ENCODE results near the gene OSM.

DNA sequence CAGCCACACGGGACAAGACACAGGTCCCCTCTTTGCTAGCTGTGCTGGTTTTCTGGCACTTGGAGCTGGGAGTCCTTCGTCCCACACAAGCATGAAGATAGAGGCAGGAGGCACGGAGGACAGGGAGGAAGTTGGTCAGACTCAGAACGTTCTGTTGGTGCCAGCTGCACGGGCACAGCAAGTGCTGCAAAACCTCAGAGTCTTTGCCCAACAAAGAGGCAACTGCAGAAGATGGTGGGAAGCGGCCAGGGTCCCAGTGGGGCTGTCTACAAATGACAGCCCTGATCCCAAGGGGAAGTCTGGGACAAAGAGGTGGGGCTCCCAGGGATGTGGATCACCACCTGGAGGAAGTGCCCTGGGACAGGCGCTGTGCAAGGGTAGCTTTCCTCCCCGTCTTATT lies 9.4 kb upstream of the OSM start:
- TF ChIP-seq, protein P1, sequence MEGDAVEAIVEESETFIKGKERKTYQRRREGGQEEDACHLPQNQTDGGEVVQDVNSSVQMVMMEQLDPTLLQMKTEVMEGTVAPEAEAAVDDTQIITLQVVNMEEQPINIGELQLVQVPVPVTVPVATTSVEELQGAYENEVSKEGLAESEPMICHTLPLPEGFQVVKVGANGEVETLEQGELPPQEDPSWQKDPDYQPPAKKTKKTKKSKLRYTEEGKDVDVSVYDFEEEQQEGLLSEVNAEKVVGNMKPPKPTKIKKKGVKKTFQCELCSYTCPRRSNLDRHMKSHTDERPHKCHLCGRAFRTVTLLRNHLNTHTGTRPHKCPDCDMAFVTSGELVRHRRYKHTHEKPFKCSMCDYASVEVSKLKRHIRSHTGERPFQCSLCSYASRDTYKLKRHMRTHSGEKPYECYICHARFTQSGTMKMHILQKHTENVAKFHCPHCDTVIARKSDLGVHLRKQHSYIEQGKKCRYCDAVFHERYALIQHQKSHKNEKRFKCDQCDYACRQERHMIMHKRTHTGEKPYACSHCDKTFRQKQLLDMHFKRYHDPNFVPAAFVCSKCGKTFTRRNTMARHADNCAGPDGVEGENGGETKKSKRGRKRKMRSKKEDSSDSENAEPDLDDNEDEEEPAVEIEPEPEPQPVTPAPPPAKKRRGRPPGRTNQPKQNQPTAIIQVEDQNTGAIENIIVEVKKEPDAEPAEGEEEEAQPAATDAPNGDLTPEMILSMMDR (optimal IDR thresholded peaks at IDR 0.05 in 1 of 3, IDR thresholded peaks at IDR 0.05 in 1 of 3, conservative IDR thresholded peaks at IDR 0.05 in 1 of 3; ENCODE audit: extremely low read depth in 1 of 3, insufficient read depth in 2 of 3, low read length in 3 of 3), result no peak
- no peak for TF ChIP-seq EZH2 (IDR thresholded peaks at IDR 0.05; ENCODE audit: low read length)
